GM10847 (cell line): Measurements from ENCODE around the gene OR1D5.

ENCODE experiments used
- POLR2A ChIP-seq: IDR thresholded peaks from 2 replicates; pipeline ENCODE4 v1.6.1; 2011; ENCODE audit not compliant: insufficient read length; ENCODE audit errors: extremely low read depth

Gene OR1D5

DNA sequence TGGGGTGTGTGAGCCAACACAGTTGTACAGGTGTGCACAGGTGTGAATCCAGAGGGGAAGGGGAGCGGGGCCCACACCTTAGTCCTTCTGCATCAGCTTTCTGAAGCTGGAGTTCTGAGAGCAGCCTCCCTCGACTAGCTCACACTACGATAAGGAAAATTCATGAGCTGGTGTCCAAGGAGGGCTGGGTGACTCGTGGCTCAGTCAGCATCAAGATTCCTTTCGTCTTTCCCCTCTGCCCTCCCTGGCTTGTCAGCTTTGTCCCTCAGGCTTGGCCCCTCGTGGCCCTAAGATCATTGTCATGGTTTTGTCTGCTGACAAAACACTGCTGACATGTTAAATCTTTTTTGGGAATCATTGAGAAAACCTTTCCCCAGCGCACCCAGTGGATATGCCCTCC is 47.5 kb downstream of the OR1D5 start:
- TF ChIP-seq POLR2A: no peak

DNA sequence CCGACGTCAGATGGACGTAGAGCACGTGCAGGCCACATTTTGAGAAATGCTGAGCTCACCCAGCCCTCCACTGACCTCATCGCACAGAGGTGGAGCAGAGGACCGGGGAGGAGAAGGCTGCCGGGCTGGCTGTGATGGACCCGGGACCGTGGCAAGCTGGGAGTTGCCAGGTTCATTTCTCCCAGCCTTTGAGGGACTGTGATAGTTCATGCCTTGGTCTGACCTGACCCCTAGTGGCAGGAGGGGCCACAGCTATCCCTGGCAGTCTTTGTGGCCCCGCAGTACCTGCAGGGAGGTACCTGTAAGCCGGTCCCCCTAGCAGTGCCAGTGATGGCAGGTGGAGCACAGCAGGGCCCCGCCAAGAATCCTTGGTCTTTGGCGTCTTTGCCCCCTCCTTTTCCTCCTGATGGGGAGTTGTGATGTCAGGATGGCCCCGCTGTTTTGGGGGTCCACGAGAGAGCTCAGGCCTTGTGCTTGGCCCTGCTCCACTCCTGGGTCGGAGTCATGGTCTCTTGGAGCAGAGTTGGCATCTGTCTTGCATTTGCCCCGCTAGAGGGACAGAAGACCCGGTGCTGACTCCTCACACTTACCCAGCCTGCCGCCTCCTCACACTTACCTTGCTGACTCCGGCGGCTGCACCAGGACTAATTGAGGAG is 50.4 kb downstream of the OR1D5 start:
- no peak for TF ChIP-seq POLR2A
